Neural cell (in vitro differentiated cells): ENCODE data around the gene ZRANB3. TPM values are rescaled to one million over a fixed set of nuclear protein-coding genes. Genes with fewer than 3 reads are reported as not detected.

Experiments
- H2AFZ ChIP-seq: fragments of 200-600, 300-800 bp; sonication (generic), shearing (Covaris generic); 2 replicates; pipeline ENCODE4 v1.6.0; 2014; ENCODE audit warnings: low read depth, mild to moderate bottlenecking, antibody characterized with exemption, low read length, moderate library complexity
- H3F3A ChIP-seq: fragments of 200-600 bp; shearing (Covaris generic); 2 replicates; pipeline ENCODE4 v1.6.1; 2016; ENCODE audit warnings: mild to moderate bottlenecking, moderate library complexity, mixed read lengths, antibody characterized with exemption, low read length; ENCODE audit not compliant: insufficient read depth, poor library complexity, severe bottlenecking
- H3K27ac ChIP-seq: fragments of 200-600, 300-800 bp; sonication (generic), shearing (Covaris generic); 2 replicates; pipeline ENCODE4 v1.5.1; 2014; ENCODE audit warnings: mild to moderate bottlenecking, low read length, moderate library complexity
- H3K27me3 ChIP-seq: fragments of 300-800, 200-600 bp; sonication (generic), shearing (Covaris generic); 2 replicates; pipeline ENCODE4 v1.6.0; 2014; ENCODE audit warnings: mild to moderate bottlenecking, low read depth, low read length, moderate library complexity; ENCODE audit not compliant: insufficient read depth
- H3K36me3 ChIP-seq: fragments of 300-800, 200-600 bp; sonication (generic), shearing (Covaris generic); 2 replicates; pipeline ENCODE4 v1.5.1; 2014; ENCODE audit warnings: mild to moderate bottlenecking, antibody characterized with exemption, low read length, moderate library complexity; ENCODE audit not compliant: insufficient read depth
- H3K4me2 ChIP-seq: fragments of 300-800, 200-600 bp; sonication (generic), shearing (Covaris generic); 2 replicates; pipeline ENCODE4 v1.6.0; 2014; ENCODE audit warnings: mild to moderate bottlenecking, low read length
- H3K4me3 ChIP-seq: fragments of 300-800, 200-600 bp; sonication (generic), shearing (Covaris generic); 2 replicates; pipeline ENCODE4 v1.5.1; 2014; ENCODE audit warnings: mild to moderate bottlenecking, low read length, moderate library complexity
- H3K79me2 ChIP-seq: fragments of 200-600 bp; shearing (Covaris generic); replicated peaks from 2 replicates; pipeline ENCODE4 v1.6.0; 2014; ENCODE audit warnings: mild to moderate bottlenecking, low read length, moderate library complexity; ENCODE audit not compliant: insufficient read depth
- H3K9ac ChIP-seq: fragments of 300-800, 200-600 bp; sonication (generic), shearing (Covaris generic); 2 replicates; pipeline ENCODE4 v1.6.1; 2016; ENCODE audit warnings: mild to moderate bottlenecking, low read length, mixed read lengths
- H3K9me2 ChIP-seq: fragments of 200-600 bp; shearing (Covaris generic); 2 replicates; pipeline ENCODE4 v1.6.1; 2016; ENCODE audit warnings: mild to moderate bottlenecking, low read length, mixed read lengths; ENCODE audit not compliant: insufficient read depth
- H3K9me3 ChIP-seq: fragments of 200-600, 300-800 bp; sonication (generic), shearing (Covaris generic); 2 replicates; pipeline ENCODE4 v1.6.1; 2016; ENCODE audit warnings: mild to moderate bottlenecking, mixed run types, low read length, moderate library complexity, mixed read lengths
- H4K20me1 ChIP-seq: fragments of 200-600 bp; shearing (Covaris generic); 2 replicates; pipeline ENCODE4 v1.6.1; 2016; ENCODE audit warnings: mild to moderate bottlenecking, mixed run types; ENCODE audit not compliant: insufficient read depth
- EP300 ChIP-seq: fragments of 450-650 bp; conservative IDR thresholded peaks from 2 replicates; pipeline ENCODE4 v1.6.1; 2014; ENCODE audit warnings: antibody characterized with exemption, mild to moderate bottlenecking, moderate library complexity; ENCODE audit not compliant: poor library complexity, severe bottlenecking
- EZH2 ChIP-seq: fragments of 200-600, 300-800 bp; shearing (Covaris generic), sonication (generic); IDR thresholded peaks from 2 replicates; pipeline ENCODE4 v1.6.1; 2014; ENCODE audit warnings: antibody characterized with exemption, low read length, borderline replicate concordance, mild to moderate bottlenecking; ENCODE audit not compliant: insufficient read depth, poor library complexity, severe bottlenecking
- MXI1 ChIP-seq: fragments of 450-650 bp; conservative IDR thresholded peaks from 2 replicates; pipeline ENCODE4 v1.6.1; 2014; ENCODE audit warnings: antibody characterized with exemption, mild to moderate bottlenecking; ENCODE audit not compliant: poor library complexity, severe bottlenecking
- POLR2AphosphoS5 ChIP-seq: IDR thresholded peaks from 2 replicates; pipeline ENCODE4 v1.6.1; 2012
- RAD21 ChIP-seq: fragments of 450-650 bp; conservative IDR thresholded peaks from 2 replicates; pipeline ENCODE4 v1.6.1; 2014; ENCODE audit warnings: antibody characterized with exemption, mild to moderate bottlenecking, moderate library complexity
- REST ChIP-seq: IDR thresholded peaks from 2 replicates; pipeline ENCODE4 v1.6.1; 2012; ENCODE audit warnings: borderline replicate concordance
- SMC3 ChIP-seq: fragments of 450-650 bp; conservative IDR thresholded peaks from 2 replicates; pipeline ENCODE4 v1.6.1; 2014; ENCODE audit warnings: antibody characterized with exemption, mild to moderate bottlenecking, moderate library complexity; ENCODE audit not compliant: poor library complexity
- TAF1 ChIP-seq: IDR thresholded peaks from 2 replicates; pipeline ENCODE4 v1.6.1; 2012; ENCODE audit warnings: low read depth
- polyA plus RNA-seq: library from polyadenylated mRNA; depleted of rRNA; stranded (reverse); fragments of >200 nt; gene quantifications from 2 replicates; pipeline ENCODE4 v1.2.3, GENCODE V29; 2014
- TF ChIP-seq, protein P1 (sequence below): fragments of 450-650 bp; IDR thresholded peaks from 2 replicates; pipeline ENCODE4 v1.5.1; 2014; ENCODE audit warnings: antibody characterized with exemption, mild to moderate bottlenecking, moderate library complexity; ENCODE audit not compliant: poor library complexity, severe bottlenecking

Gene ZRANB3
- polyA plus RNA-seq, 1 donor from 2014 or later = 3.5 TPM

GRCh38 chr2:135174810-135175093, 356.3 kb downstream of the ZRANB3 start:
- no peaks in the 10 kb centered on the region for H3F3A ChIP-seq
- no peaks in the 10 kb centered on the region for H4K20me1 ChIP-seq
- H3K9me3 ChIP-seq = no peaks in the 10 kb centered on the region
- H3K4me2 ChIP-seq = no peak overlapping the region
- no peaks in the 10 kb centered on the region for H3K9me2 ChIP-seq
- no peaks in the 10 kb centered on the region for H3K27me3 ChIP-seq
- H3K79me2 ChIP-seq = no peaks in the 10 kb centered on the region
- TF ChIP-seq RAD21 (no peak), EP300 (no peak), TAF1 (no peak), POLR2AphosphoS5 (no peak), REST (no peak), SMC3 (no peak), MXI1 (no peak), EZH2 (no peak)
- TF ChIP-seq, protein P1, sequence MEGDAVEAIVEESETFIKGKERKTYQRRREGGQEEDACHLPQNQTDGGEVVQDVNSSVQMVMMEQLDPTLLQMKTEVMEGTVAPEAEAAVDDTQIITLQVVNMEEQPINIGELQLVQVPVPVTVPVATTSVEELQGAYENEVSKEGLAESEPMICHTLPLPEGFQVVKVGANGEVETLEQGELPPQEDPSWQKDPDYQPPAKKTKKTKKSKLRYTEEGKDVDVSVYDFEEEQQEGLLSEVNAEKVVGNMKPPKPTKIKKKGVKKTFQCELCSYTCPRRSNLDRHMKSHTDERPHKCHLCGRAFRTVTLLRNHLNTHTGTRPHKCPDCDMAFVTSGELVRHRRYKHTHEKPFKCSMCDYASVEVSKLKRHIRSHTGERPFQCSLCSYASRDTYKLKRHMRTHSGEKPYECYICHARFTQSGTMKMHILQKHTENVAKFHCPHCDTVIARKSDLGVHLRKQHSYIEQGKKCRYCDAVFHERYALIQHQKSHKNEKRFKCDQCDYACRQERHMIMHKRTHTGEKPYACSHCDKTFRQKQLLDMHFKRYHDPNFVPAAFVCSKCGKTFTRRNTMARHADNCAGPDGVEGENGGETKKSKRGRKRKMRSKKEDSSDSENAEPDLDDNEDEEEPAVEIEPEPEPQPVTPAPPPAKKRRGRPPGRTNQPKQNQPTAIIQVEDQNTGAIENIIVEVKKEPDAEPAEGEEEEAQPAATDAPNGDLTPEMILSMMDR = no peak
- H2AFZ ChIP-seq = no peak overlapping the region
- no peak overlapping the region for H3K4me3 ChIP-seq
- no peaks in the 10 kb centered on the region for H3K36me3 ChIP-seq
- H3K9ac ChIP-seq = no peak overlapping the region
- no peak overlapping the region for H3K27ac ChIP-seq

DNA sequence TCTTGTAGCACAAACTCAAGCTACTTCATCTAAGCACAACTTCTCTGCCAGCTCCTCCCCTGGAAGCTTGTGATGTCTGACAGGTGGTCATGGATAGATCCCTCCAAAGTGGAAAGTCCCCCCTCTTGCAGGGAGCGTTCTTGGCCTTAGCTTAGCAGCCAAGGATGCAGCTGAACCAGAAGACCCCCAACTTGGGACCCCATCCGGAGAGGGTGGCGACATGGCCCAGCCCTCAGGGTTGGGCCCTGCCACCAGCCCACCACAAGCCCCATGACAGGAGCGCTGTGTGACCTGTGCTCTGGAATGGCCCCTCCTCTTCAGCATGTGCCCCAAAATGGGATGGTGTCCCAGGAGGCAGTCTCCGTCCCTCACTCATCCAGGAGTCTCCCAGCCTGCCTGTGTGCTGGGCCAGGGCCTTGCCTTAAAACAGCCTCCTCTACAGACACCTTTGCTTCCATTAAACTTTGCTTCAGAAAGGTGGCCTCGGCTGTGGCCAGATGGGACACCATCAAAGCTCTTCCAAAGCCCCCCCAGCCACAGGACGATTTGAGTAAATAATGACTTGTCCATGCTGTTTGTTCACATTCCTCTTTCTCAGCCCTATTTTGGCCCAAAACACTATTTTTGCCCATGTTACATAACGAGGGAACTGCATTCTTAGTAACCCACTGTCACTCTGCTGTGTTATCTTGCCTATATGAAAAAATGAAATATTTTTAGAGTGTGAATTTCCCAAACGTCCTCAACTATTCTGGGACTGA, 356.8 kb downstream of the ZRANB3 start:
- Histone ChIP-seq H3K4me3 (no peak overlapping the region), H3K9me3 (no peaks in the 10 kb centered on the region), H3K9ac (no peak overlapping the region), H3K79me2 (no peaks in the 10 kb centered on the region), H3K27me3 (no peaks in the 10 kb centered on the region), H4K20me1 (no peaks in the 10 kb centered on the region), H3K4me2 (no peak overlapping the region), H3K9me2 (no peaks in the 10 kb centered on the region), H2AFZ (no peak overlapping the region), H3K36me3 (no peaks in the 10 kb centered on the region), H3K27ac (no peak overlapping the region), H3F3A (no peaks in the 10 kb centered on the region)
- TF ChIP-seq TAF1 = no peak
- no peak for TF ChIP-seq POLR2AphosphoS5
- no peak for TF ChIP-seq EP300
- no peak for TF ChIP-seq EZH2
- no peak for TF ChIP-seq RAD21
- no peak for TF ChIP-seq REST
- no peak for TF ChIP-seq SMC3
- TF ChIP-seq MXI1 = no peak
